Effector memory CD4-positive, alpha-beta T cell (primary cell): ENCODE measurements around the gene ZFP14.
A peak's percentile ranks its signal among the peaks of the same experiment; 100 is the strongest.
"Not testable (repeated sequence)": the region's sequence is repeated elsewhere in the genome, so short reads cannot be mapped to it uniquely, and the experiment has no call there.

Experiments used
- DNase-seq, 3 donors: peaks; one replicate each; pipeline ENCODE4 v3.0.0-alpha.2; 2020
- H3K27ac ChIP-seq: 2 replicates; pipeline ENCODE4 v1.7.0; 2013; ENCODE audit warnings: mild to moderate bottlenecking, low read length, moderate library complexity; ENCODE audit not compliant: insufficient read depth, poor library complexity, severe bottlenecking
- H3K27me3 ChIP-seq: replicated peaks from 2 replicates; pipeline ENCODE4 v1.7.0; 2013; ENCODE audit warnings: mild to moderate bottlenecking, low read length; ENCODE audit not compliant: insufficient read depth, control insufficient read depth, poor library complexity, severe bottlenecking
- H3K36me3 ChIP-seq: 2 replicates; pipeline ENCODE4 v1.7.0; 2013; ENCODE audit warnings: mild to moderate bottlenecking, low read length, moderate library complexity; ENCODE audit not compliant: control insufficient read depth, insufficient read depth
- H3K4me1 ChIP-seq: 2 replicates; pipeline ENCODE4 v1.7.0; 2013; ENCODE audit warnings: low read length, mild to moderate bottlenecking; ENCODE audit not compliant: control insufficient read depth, insufficient read depth, poor library complexity, severe bottlenecking
- H3K4me3 ChIP-seq: 2 replicates; pipeline ENCODE4 v1.7.0; 2013; ENCODE audit warnings: low read length, low read depth, mild to moderate bottlenecking; ENCODE audit not compliant: insufficient read depth, poor library complexity, severe bottlenecking
- H3K9me3 ChIP-seq: 2 replicates; pipeline ENCODE4 v1.7.0; 2013; ENCODE audit warnings: mild to moderate bottlenecking, low read length, moderate library complexity; ENCODE audit not compliant: control insufficient read depth

Gene ZFP14

GRCh38 chr19:36331353-36332228, 47.4 kb downstream of the ZFP14 start:
- H3K27ac ChIP-seq, result no peak overlapping the region
- no peaks in the 10 kb centered on the region for H3K36me3 ChIP-seq
- H3K9me3 ChIP-seq, result peaks cover 10% of the 10 kb centered on the region
- peak; percentile 12 to 77 (median 21) for DNase-seq
- H3K4me1 ChIP-seq, result peaks cover 3% of the 10 kb centered on the region
- no peaks in the 10 kb centered on the region for H3K27me3 ChIP-seq
- H3K4me3 ChIP-seq, result peak overlapping the region; percentile 66

- no peak overlapping the region for H3K27ac ChIP-seq
- H3K9me3 ChIP-seq, result peaks cover 10% of the 10 kb centered on the region
- no peak overlapping the region for H3K4me3 ChIP-seq
- no peak for DNase-seq
- no peaks in the 10 kb centered on the region for H3K27me3 ChIP-seq
- no peaks in the 10 kb centered on the region for H3K36me3 ChIP-seq
- peaks cover 3% of the 10 kb centered on the region for H3K4me1 ChIP-seq
These were observed 48.8 kb downstream of the ZFP14 start for GRCh38 chr19:36330216-36330615.

GRCh38 chr19:36329534-36329933, 49.5 kb downstream of the ZFP14 start:
- not testable (repeated sequence) for H3K9me3 ChIP-seq, DNase-seq, H3K27ac ChIP-seq, H3K4me3 ChIP-seq, H3K27me3 ChIP-seq, H3K4me1 ChIP-seq, H3K36me3 ChIP-seq

- not testable (repeated sequence) for H3K9me3 ChIP-seq, H3K4me3 ChIP-seq, H3K27ac ChIP-seq, H3K4me1 ChIP-seq, DNase-seq, H3K27me3 ChIP-seq, H3K36me3 ChIP-seq
These were observed 52.4 kb downstream of the ZFP14 start for GRCh38 chr19:36326649-36327048.

- not testable (repeated sequence) for H3K4me3 ChIP-seq, H3K4me1 ChIP-seq, H3K27me3 ChIP-seq, H3K27ac ChIP-seq, H3K9me3 ChIP-seq, DNase-seq, H3K36me3 ChIP-seq
These were observed 63.8 kb downstream of the ZFP14 start for GRCh38 chr19:36315164-36315563.

- not testable (repeated sequence) for H3K4me1 ChIP-seq, H3K4me3 ChIP-seq, H3K27ac ChIP-seq, H3K9me3 ChIP-seq, H3K36me3 ChIP-seq, H3K27me3 ChIP-seq, DNase-seq
These were observed 64.9 kb downstream of the ZFP14 start for GRCh38 chr19:36314053-36314452.

GRCh38 chr19:36311098-36311760, 67.8 kb downstream of the ZFP14 start:
- DNase-seq, H3K4me1 ChIP-seq, H3K36me3 ChIP-seq, H3K27me3 ChIP-seq, H3K9me3 ChIP-seq, H3K4me3 ChIP-seq, H3K27ac ChIP-seq: not testable (repeated sequence)

- H3K36me3 ChIP-seq, H3K4me1 ChIP-seq, H3K4me3 ChIP-seq, H3K9me3 ChIP-seq, H3K27ac ChIP-seq, H3K27me3 ChIP-seq, DNase-seq: not testable (repeated sequence)
These were observed 68.5 kb downstream of the ZFP14 start for GRCh38 chr19:36310416-36310990.

- H3K36me3 ChIP-seq, H3K9me3 ChIP-seq, DNase-seq, H3K4me1 ChIP-seq, H3K27me3 ChIP-seq, H3K4me3 ChIP-seq, H3K27ac ChIP-seq: not testable (repeated sequence)
These were observed 69.2 kb downstream of the ZFP14 start for GRCh38 chr19:36309759-36310158.

GRCh38 chr19:36309309-36309708, 69.7 kb downstream of the ZFP14 start:
- H3K4me3 ChIP-seq, H3K36me3 ChIP-seq, H3K27ac ChIP-seq, DNase-seq, H3K9me3 ChIP-seq, H3K4me1 ChIP-seq, H3K27me3 ChIP-seq: not testable (repeated sequence)
